ENCODE results near the gene NOTCH1.

The NOTCH1 gene

DNA sequence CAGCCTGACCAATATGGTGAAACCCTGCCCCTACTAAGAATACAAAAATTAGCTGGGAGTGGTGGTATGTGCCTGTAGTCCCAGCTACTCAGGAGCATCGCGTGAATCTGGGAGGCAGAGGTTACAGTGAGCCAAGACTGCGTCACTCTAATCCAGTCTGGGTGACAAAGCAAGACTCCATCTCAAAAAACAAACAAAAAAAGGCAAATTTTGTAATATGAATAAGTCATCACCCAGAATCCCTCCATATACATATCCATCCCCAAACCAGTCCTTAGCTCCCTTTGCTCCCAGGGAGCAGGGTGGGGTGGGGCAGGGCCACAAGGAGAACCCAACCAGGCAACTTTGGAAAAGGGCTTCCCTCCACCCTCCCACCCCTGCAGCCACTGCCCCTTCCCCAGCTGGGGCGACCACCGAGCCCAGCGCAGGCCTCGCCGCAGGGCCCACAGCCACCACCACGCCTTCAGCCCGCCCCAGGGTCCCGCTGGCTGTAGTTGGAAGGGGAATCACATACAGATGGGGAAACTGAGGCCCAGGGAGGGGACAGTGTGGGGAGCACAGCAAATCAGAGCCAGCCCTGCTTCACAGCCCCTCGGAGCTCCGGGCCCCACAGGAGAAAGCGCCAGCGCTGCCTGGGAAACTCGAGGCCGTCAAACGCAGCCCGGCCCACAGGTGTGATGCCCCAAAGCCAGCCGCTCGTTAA, 7.8 kb downstream of the NOTCH1 start:
- no peaks in the 10 kb centered on the region for H3K27me3 Mint-ChIP-seq
- H3K27ac Mint-ChIP-seq = peak overlapping the region; percentile 99
- H3K4me3 Mint-ChIP-seq = peak overlapping the region; percentile 76

DNA sequence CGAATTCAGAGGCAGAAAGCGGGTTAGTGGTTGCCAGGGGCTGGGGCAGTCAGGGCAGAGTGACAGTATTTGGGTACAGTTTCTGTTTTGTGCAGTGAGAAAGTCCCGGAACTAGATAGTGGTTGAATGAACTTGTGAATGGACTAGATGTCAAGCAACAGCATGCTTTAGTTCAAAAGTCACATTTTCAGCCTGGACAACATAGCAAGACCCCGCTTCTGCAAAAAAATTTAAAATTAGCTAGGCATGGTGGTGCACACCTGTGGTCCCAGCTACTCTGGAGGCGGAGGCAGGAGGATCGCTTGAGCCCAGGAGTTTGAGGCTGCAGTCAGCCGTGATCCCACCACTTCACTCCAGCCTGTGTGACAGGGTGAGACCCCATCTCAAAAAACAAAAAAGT, 8.4 kb downstream of the NOTCH1 start:
- H3K4me1 Mint-ChIP-seq = peaks cover 74% of the 10 kb centered on the region
- H3K27ac Mint-ChIP-seq = peak overlapping the region; percentile 40
- no peaks in the 10 kb centered on the region for H3K9me3 Mint-ChIP-seq
- peak overlapping the region; percentile 42 for H3K4me3 Mint-ChIP-seq
- H3K27me3 Mint-ChIP-seq = no peaks in the 10 kb centered on the region
- ATAC-seq (no peak), DNase-seq (no peak)
- peaks cover 12% of the 10 kb centered on the region for H3K36me3 Mint-ChIP-seq (ENCODE audit: low read depth)

More for the DNA sequence above, 7.8 kb downstream of the NOTCH1 start:
- Mint-ChIP-seq H3K9me3 (no peaks in the 10 kb centered on the region), H3K36me3 (ENCODE audit: low read depth) (peaks cover 15% of the 10 kb centered on the region), H3K4me1 (peaks cover 72% of the 10 kb centered on the region)
- DNase-seq (no peak), ATAC-seq (no peak)

DNA sequence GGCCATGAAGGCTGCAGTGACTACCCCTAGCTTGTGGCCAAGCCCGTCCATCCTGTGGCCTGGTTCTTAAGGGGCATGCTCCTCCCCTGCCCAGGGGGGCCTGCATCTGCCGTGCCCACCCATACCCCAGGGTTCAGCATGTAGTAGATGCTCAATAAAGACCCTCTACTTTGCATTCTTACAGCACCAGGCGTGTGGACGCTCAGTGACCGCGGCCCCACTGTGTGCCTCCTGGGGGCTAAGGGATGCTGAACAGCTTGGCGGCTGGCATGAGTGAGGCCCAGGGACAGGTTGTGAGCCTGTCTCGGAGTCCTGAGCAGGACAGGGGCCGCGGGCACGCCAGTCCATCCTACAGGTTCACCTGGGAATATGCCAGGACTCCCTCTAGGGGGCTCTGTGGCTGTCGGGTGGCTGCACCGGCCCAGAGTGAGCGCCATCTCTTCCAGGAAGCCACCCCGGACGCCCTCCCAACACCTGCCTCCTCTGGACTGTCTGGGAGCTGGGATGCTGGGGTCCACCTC, 9.1 kb downstream of the NOTCH1 start:
- H3K27ac Mint-ChIP-seq = peak overlapping the region; percentile 40
- ATAC-seq (no peak), DNase-seq (no peak)
- H3K27me3 Mint-ChIP-seq = no peaks in the 10 kb centered on the region
- H3K36me3 Mint-ChIP-seq (ENCODE audit: low read depth) = peaks cover 12% of the 10 kb centered on the region
- no peaks in the 10 kb centered on the region for H3K9me3 Mint-ChIP-seq
- H3K4me1 Mint-ChIP-seq = peaks cover 74% of the 10 kb centered on the region
- H3K4me3 Mint-ChIP-seq = peak overlapping the region; percentile 42

DNA sequence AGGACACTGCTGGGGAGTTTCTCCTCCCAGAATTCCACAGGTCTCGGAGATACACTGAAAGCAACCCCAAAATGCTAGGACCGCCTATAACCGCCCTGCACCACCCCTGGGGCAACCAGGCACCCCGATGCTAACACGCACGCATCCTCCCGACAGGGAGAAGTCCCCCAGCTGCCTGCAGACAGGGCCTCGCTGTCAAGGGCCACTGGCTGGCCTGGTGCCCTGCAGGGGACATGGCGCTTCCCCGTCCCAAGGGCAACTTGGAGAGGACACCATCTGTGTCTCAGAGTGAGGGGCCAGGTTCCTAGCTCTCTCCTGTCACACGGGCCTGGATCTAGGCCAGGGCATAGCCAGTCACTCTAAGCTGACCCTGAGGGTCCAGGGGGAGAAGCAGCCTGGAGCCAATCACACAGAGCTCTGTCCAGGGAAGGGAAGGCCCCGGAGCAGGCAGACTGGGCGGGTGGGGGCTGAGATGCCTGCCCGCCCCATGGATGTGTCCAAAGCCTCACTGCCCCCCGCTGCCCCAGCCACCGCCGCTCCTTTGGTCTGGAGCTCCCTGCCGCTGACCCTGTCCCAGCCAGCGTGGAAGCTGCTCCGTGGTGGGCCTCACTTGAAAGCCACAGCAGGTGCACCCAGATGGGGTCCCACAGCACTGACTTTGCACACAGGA, 9.7 kb downstream of the NOTCH1 start:
- Mint-ChIP-seq H3K27me3 (no peaks in the 10 kb centered on the region), H3K36me3 (ENCODE audit: low read depth) (peaks cover 12% of the 10 kb centered on the region), H3K9me3 (no peaks in the 10 kb centered on the region), H3K4me1 (peaks cover 72% of the 10 kb centered on the region), H3K27ac (no peak overlapping the region), H3K4me3 (no peak overlapping the region)
- DNase-seq (no peak), ATAC-seq (no peak)

DNA sequence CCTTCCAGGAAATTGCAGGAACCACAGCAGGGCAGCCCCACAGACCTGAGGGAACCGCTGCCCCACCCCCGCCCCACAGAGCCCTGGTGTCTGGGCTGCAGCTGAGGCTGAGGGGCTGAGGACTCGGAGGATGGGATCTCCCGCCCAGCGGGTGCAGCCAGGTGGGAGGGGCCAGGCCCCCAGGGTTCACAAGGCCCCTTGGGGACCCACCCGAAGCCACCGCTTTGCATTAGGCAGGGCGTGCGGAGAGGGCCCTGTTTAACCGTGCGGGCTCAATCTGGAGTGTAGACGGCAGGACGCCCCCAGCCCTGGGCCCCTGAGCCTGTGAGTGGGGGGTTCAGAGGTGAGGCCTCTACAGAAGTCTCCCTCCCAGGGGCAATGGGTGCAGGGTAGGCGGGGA, 10.8 kb downstream of the NOTCH1 start:
- H3K27ac Mint-ChIP-seq = no peak overlapping the region
- H3K27me3 Mint-ChIP-seq = no peaks in the 10 kb centered on the region
- no peaks in the 10 kb centered on the region for H3K9me3 Mint-ChIP-seq
- H3K4me1 Mint-ChIP-seq = peaks cover 71% of the 10 kb centered on the region
- no peak overlapping the region for H3K4me3 Mint-ChIP-seq
- peaks cover 12% of the 10 kb centered on the region for H3K36me3 Mint-ChIP-seq (ENCODE audit: low read depth)
- DNase-seq = no peak
- no peak for ATAC-seq

DNA sequence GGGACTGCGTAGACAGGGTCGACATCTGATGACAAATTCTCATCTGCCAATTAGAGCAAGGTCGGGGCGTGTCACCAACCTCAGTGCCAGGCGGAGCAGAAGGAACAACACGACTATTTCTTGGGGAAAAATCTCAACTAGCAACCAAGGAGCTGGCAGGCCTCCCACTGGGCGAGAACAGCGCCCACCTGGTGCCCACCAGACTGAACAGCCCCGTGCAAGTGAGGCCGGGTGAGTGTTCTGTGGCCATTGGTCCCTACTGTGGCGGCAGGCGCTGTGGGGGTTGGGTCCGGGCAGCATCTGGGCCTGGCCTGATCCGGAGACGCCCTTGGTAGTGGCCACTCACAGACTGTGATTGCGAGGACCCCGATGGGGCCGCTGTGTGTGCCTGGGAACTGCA, 11.5 kb downstream of the NOTCH1 start:
- ATAC-seq (no peak), DNase-seq (no peak)
- peak overlapping the region; percentile 90 for H3K27ac Mint-ChIP-seq
- peaks cover 67% of the 10 kb centered on the region for H3K4me1 Mint-ChIP-seq
- no peaks in the 10 kb centered on the region for H3K9me3 Mint-ChIP-seq
- H3K4me3 Mint-ChIP-seq = peak overlapping the region; percentile 57
- H3K27me3 Mint-ChIP-seq = no peaks in the 10 kb centered on the region
- H3K36me3 Mint-ChIP-seq (ENCODE audit: low read depth) = peaks cover 12% of the 10 kb centered on the region

DNA sequence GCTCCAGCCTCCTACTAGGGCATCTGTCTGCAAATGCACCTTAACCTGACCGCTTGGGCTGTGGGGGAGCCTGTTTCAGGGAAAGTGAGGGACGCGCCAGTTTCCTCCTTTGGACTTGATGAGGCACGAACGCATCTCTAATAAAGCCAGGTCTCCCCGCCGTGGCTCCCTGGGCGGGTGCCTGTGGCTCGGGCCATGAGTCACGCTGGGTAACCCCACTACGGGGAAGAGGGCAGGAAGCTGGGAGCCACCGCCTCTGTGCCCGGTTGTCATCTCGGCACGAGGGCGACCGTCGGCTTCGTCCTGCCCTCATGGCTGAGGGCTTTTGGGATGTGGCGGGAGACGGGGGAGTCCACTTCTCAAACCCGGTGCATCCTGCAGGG, 12.1 kb downstream of the NOTCH1 start:
- Mint-ChIP-seq H3K9me3 (no peaks in the 10 kb centered on the region), H3K4me3 (peak overlapping the region; percentile 57), H3K27ac (peak overlapping the region; percentile 90), H3K4me1 (peaks cover 64% of the 10 kb centered on the region), H3K27me3 (no peaks in the 10 kb centered on the region), H3K36me3 (ENCODE audit: low read depth) (peaks cover 10% of the 10 kb centered on the region)
- peak; percentile 83 for DNase-seq
- ATAC-seq = peak; percentile 76

DNA sequence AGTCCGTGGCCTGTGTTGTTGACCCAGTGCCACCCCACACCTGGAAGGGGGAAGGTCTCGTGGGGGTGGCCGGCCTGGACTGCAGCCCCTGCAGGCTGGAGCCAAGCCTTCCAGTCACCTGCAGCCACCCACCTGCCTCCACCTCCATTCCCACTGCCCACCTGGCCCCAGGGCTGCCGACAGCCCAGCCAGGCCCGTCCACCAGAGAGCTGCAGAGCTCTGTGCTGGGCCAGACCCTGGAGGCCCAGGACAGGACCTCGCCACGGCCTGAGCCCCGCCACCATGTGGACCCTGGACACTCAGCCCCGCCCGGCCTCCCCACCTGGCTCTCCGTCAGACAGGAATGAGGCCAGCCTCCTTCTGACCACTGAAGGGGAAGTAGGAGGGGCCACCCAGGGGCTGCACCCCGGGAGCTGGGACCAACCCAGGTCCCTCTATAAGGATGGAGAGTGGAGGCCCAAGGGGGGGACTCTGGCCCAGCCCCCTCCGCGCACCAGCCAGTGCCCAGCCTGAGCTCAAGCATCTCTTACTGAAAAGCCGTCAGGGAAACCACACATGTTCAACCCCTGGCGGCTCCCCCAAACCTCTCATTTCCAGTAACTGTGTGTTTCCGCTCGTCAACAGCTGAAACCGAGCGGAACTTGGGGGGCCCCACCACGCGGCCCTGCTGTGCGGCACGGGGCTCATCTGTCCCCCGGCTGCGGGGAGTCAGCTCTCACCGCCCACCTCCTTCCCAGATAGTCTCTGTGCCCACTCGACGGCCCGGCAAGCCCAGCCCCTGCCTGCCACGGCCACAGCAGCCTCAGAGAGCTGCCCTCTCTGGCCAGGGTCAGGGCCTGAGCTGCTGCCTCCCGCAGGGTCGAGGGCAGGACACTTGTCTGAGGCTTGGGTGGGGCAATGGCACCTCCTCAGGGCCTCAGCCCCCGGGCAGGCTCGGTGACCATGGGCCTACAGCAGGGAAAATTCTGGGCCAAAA, 12.8 kb downstream of the NOTCH1 start:
- H3K27me3 Mint-ChIP-seq = no peaks in the 10 kb centered on the region
- peak; percentile 83 for DNase-seq
- H3K4me1 Mint-ChIP-seq = peaks cover 57% of the 10 kb centered on the region
- H3K9me3 Mint-ChIP-seq = no peaks in the 10 kb centered on the region
- H3K4me3 Mint-ChIP-seq = peak overlapping the region; percentile 61
- peak; percentile 72 for ATAC-seq
- H3K27ac Mint-ChIP-seq = peak overlapping the region; percentile 91
- H3K36me3 Mint-ChIP-seq (ENCODE audit: low read depth) = peaks cover 7% of the 10 kb centered on the region

DNA sequence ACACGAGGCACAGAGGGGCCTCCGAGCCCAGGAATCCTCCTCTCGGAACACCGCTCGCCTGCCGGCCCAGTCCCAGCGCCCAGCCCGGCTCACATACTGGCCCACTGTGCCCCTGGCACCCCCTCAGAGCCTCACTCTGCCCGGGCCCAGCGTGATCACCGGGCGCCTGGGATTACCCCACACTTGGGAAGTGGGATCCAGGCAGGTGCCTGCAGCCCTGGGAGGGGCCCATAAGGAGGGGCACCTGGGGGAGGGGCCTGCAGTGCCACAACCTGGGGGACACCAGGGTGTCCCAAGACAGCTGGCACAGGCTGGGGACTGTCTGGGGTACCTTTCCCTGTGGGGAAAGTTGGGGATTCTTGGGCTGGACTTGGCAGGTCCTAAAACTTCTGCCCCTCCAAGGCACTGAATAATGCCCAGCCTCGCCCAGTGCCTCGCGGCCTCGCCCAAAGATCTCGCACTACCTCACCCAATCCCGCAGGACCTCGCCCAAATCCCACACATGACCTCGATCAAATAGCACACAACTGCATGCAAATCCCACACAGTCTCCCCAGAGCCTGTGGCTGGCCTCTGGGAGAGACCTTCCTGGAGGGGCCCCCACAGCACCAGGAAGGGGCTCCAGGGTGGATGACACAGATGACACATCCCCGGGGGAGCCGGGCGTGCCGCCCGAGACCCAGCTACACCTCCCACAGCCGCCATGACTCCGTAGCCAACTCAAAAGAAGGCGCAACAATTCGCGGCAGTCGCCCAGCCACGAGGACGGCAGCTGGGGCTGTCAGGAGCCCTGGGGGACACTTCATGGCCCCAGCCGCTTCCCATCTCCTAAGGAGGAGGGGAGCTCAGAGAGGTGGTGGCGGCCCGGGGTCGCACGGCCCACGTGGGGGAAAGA, 13.7 kb downstream of the NOTCH1 start:
- no peaks in the 10 kb centered on the region for H3K9me3 Mint-ChIP-seq
- ATAC-seq = no peak
- peak overlapping the region; percentile 91 for H3K27ac Mint-ChIP-seq
- peaks cover 1% of the 10 kb centered on the region for H3K36me3 Mint-ChIP-seq (ENCODE audit: low read depth)
- DNase-seq = no peak
- H3K4me3 Mint-ChIP-seq = peak overlapping the region; percentile 61
- no peaks in the 10 kb centered on the region for H3K27me3 Mint-ChIP-seq
- H3K4me1 Mint-ChIP-seq = peaks cover 52% of the 10 kb centered on the region

DNA sequence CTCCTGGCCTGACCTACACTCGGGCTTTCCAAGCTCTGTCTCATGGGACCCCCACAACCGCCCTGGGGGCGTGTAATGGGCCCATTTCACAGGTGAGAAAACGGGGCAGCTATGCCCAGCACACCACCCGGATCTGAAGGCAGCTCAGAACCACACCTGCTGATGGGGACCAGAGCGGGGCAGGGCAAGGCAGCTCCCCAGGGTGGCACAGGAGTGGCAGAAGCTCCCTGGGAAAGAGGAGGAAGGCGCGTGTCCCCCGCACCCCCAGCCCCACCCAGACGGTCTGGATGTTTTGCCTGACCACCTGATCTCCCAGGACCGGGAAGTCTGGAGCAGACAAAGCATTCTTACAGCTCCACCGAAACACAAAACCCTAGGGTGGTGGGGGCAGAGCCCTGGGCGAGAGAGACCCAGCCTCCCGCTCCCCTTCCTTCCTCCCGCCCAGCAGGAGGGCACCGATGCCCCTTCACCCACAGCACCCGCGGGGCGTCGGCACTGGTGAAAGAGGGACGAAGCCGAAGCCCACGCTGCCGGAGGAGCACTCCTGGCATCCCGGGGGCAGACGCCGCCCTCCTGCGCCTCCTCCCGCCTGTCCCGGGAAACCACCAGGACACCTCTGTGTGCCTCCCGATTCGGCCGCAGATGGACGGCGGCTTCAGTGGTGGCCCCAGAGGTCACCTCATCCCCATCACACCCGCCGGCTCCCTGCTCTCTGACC, 14.5 kb downstream of the NOTCH1 start:
- Mint-ChIP-seq H3K4me1 (peaks cover 49% of the 10 kb centered on the region), H3K27ac (no peak overlapping the region)
- ATAC-seq = no peak

DNA sequence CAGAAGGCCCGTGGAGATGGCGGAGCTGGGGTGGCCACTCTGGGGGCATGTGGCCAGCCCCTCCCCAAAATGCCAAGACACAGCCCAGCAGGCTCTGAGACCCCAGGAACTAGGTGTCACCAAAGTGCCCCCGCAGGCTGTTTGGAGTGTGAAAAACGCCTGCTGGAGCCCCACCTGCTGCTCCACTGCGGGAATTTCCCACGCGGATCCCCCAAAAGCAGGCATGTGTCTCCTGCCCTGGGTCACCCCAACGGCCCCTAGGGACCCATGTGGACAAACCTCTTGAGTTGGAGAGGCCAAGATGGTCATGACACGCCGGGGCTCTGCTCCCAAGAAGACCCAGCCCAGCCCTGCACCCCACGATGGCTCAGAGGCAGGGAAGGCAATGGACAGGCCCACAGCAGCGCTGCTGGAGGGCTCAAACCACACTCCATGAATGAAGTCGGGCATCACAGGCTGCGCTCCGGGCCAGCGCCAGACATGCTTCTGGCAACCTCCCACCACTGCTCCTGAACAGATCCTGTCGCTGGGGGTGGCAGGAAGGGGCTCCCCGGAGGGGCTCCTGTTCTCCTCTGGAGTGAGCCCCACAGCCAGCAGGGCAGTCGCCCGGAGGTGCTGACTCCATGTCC, 15.3 kb downstream of the NOTCH1 start:
- no peak overlapping the region for H3K27ac Mint-ChIP-seq

More for the DNA sequence above, 14.5 kb downstream of the NOTCH1 start:
- no peak for DNase-seq
- Mint-ChIP-seq H3K9me3 (no peaks in the 10 kb centered on the region), H3K4me3 (peak overlapping the region; percentile 29), H3K36me3 (ENCODE audit: low read depth) (no peaks in the 10 kb centered on the region), H3K27me3 (no peaks in the 10 kb centered on the region)

DNA sequence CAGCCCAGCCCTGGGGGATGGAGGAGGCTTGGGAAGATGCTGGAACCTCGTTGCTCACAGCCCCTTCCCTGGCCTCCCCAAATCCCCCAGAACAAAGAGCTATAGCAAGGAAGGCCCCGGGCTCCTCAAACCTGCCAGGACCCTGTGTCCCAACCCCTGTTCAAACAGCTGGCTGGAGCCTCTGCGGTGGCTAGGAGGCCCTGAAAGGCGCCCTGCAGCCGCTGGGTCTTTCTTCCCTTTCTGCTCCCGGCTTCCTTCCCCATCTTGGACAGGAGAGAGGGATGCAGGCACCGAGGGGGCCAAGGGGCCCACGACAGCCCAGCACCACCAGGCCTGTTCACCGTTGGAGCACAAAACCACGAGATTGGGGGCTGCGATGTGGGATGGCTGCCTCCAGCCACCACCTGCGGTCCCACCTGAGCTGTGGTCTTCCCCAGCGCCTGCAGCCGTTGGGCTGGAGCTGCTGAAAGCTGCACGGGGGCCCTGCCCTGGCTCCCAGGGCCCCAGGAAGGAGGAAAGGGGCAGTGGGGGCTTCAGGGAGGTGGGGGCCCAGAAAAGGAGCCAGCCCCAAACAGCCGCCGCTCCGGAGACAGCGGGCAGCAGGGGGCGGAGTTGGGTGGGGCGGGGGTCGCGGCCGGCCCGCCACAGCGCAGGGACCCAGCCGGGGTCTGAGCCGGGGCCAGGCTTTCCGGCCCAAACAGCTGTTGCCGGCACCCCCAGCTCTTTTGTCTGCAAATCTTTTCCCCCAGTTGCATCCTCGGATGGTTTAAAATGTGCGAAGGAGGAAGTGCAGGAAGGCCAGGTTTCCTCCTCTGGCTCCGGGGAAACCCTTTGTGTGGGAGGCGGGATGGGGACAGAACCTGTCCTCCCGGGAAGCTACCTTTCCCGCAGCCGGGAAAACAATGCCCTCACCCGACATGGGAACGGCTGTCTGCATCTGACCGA, 16.1 kb downstream of the NOTCH1 start:
- Mint-ChIP-seq H3K27ac (no peak overlapping the region), H3K36me3 (ENCODE audit: low read depth) (no peaks in the 10 kb centered on the region), H3K9me3 (no peaks in the 10 kb centered on the region), H3K4me1 (peaks cover 49% of the 10 kb centered on the region), H3K27me3 (no peaks in the 10 kb centered on the region), H3K4me3 (no peak overlapping the region)
- no peak for ATAC-seq
- DNase-seq = no peak

More for the DNA sequence above, 15.3 kb downstream of the NOTCH1 start:
- DNase-seq (no peak), ATAC-seq (no peak)
- Mint-ChIP-seq H3K9me3 (no peaks in the 10 kb centered on the region), H3K4me3 (no peak overlapping the region), H3K27me3 (no peaks in the 10 kb centered on the region), H3K36me3 (ENCODE audit: low read depth) (no peaks in the 10 kb centered on the region), H3K4me1 (peaks cover 49% of the 10 kb centered on the region)
